Stimulated activated CD4-positive, alpha-beta T cell treated with anti-CD3 and anti-CD28 coated beads, Interleukin-1b, Interleukin-23, amount 100 ng/mL, for 24 hours (primary cell): ENCODE results near the gene EXPH5.

ENCODE experiments used
- DNase-seq, 4 experiments: peaks; one replicate each; pipeline ENCODE4 v3.0.0-alpha.2; 2020; ENCODE audit warnings: low read depth in 4 of 4, low spot score in 1 of 4

EXPH5 gene

GRCh38 chr11:108568195-108568858 lies 25.2 kb downstream of the EXPH5 start:
- no peak for DNase-seq

GRCh38 chr11:108565653-108566052 lies 27.9 kb downstream of the EXPH5 start:
- DNase-seq, result no peak

DNA sequence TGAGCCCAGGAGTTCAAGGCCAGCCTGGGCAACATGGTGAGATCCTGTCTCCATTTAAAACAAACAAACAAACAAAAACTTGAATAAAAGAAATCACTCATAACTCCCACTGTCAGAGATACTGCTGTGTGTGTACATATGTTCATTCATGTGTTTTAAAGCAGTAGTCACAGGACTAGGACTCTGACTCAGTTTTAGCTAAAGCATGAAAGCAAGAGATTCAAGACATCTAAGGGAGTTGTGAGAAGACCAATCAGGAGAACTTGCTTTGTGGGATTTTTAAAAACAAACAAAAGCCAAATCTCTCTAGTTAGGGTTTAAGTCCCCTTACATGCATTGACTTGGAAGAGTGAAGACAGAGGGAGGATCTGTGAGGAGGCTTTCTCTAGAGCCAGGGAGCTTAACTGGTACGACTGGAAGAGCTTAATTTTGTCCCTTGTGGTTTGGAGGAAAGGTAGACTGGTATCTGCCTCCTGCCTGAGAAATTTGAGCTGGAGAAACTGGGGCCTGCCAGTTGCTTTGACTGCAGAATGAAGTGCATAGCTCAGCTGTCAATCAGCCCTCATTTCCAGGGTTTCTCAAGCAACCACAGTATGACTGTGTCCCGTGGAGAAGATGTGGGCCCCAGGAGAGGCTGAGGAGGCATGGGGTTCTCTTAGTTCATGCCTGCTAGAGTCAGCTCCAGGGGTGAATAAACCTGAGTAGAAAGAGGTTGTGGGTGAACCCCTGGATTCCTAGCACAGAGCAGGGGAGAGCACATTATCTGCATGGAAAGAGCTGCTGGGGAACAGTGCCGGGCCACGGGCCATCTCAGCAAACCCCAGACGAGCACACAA lies 30.6 kb downstream of the EXPH5 start:
- DNase-seq, result no peak

- no peak for DNase-seq
These were observed 32.0 kb downstream of the EXPH5 start for GRCh38 chr11:108561535-108561991.

DNA sequence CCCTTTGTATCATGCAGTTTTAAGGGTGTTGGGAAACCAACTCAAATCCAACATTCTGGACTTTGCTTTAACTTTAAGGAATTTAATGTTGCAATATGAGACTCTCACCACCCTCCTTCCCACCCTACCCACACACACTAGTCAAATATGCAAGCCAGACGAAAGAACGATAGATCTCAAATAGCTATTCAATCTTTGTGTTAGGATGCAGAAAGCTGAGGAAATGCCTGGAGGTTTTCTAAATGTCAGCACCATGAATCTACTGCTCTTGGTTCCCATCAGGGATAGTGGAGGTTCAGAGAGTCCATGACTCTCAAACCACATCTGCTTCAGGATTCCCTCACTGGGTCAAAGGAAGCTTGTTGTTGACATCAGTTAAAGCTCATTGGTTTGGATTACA lies 33.7 kb downstream of the EXPH5 start:
- no peak for DNase-seq

DNA sequence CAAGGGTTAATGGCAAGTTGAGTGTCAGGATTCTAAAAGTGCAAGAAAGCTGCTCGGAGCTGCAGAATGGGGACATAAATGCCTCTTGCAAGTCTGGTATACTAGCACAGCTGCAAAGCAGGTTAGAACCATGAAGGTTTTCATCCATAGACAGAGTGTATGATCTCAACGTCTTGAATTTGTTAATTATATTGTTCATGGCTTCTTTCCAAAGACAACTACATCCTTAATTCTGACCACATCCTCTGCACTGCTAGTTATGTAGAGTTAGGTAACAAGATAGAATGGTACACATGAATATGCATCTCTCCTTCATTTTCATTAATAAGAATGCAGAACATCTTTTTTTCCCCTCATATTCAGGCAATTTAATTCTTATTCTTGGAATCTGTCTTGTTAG lies 34.2 kb downstream of the EXPH5 start:
- no peak for DNase-seq

DNA sequence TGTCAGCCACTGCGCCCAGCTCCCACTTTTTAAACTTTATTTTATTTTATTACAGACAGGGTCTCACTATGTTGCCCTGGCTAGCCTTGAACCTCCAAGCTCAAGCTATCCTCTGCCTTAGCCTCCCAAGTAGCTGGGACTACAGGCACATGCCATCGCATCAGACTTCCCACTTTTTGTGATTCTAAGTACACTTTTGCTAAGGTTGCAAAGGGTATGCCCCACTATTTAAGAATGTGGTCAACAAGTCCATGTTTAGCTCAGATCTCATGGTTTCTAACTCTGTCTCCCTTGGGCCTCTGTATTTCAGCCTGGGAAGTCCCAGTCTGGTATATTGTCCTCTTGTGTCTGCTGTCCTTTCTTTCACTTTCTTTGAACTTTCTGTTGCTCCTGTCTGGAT lies 35.3 kb downstream of the EXPH5 start:
- DNase-seq, result no peak

DNA sequence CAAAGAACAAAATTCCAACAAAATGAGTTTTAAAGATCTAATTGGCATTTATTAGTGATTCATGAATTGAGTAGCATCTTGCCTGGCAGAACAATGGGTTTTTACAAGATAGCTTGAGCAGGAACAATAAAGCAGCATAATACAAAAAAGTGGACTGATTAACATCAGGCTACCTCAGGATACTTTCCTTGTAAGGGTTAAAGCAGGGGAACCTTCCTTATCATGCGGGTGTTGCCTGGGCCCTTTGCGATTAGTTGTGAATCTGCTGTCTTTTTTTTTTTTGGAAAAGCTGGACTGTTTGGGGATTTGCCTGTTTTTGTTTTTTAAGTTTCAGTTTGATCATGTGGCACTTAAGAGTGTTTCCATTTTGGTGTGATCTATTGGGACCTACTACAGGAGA lies 37.5 kb downstream of the EXPH5 start:
- DNase-seq, result no peak

DNA sequence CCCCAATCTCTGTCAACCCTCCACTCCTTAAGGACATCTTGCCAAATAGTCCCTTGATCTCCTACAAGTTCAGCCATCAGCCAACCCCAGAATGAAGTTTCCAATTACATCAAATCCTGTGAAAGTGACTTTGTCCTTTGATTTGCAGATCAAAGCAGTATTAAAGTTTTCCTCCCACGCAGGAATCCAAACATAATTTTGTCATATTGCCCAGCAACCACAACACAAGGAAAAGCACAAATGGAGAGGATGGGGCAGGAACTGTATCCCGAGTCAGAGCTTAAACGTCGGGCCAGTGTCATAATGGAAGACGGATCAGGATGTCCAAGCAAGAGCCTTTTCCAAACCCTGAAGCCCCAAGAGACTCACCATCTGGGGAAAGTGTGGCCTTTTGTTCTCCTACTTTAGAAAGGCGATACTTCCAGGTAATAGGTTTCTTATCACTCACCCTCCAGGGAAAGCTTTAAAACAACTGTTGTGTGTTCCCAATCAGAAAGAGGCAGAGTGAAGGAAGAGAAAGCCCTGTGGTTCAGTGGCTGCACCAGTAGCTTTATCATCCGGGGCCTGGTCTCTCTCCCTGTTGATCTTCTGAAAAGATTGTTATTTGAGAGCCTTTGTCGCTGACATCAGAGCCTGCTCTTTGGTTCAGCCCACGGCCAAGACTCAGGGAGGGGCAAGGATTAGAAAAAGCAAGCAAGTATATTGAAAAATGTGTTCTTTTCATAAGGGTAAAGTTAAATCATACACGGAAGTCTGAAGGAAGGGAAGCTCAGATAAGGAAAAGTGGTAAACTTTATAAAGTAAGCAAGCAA lies 41.7 kb downstream of the EXPH5 start:
- no peak for DNase-seq

GRCh38 chr11:108549319-108549885 lies 44.2 kb downstream of the EXPH5 start:
- no peak for DNase-seq

DNA sequence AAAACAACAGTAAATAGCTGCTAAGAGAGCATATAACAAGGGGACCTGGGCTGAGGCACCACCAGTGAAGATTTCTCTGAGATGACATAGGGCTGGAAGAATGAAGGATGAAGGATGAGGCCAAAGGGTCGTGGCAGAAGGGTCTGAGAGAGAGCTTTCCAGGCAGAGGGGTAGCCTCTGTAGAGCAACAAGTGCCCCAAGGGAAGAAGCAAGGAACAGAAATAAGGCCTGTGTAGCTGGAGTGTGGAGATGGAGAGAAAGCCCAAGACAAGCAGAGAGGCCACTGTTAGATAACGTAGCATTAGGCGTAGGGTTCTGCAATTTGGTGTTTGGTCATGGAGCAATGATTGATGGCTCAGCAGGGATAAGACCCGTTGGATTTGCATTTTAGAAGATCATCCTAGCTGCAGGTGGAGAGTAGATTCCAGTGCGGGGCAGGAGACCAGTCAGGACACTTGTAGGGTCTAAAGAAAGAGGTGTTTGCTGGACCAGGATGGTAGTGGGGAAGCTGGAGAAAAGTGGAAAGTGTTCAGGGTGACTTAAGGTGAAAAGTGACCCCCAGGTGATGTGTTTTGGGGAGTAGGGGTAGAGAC lies 47.6 kb downstream of the EXPH5 start:
- no peak for DNase-seq

GRCh38 chr11:108543316-108543964 lies 50.1 kb downstream of the EXPH5 start:
- no peak for DNase-seq

DNA sequence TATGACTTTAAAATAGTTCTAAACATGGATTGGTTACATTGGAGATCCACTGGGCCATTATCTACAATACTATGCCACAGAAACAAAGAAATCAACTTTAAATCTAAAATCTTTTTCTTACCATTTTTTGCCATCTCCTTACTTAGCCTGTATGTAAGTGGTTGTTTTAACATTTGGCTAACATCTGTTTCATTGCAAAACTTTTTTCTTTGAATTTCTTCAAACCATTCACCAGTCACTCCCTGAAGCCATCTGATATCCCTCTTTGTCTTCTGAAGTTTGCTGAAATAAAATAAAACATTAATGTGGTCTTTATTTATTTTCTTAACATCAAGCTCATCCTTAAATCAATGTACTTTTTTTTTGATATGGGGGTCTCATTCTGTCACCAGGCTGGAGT lies 52.0 kb downstream of the EXPH5 start:
- DNase-seq, result no peak

DNA sequence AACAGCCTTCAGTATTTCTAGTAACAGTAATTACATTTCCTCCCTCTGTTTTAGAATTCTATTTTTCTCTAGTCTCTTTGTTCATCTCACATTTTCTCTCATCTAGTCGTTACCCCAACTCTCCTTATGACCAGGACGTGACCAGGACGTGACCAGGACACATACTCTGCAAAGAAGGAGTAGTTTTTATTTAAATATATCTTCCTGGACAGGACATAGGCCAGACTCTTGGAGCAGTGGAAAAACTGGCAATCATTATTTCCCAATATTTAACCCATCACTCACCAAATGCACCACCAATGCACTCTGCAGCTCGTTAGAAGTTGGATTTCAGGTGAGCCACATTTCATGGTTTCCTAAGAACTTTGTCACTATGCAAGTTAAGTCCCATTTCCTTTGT lies 55.1 kb downstream of the EXPH5 start:
- DNase-seq, result no peak

DNA sequence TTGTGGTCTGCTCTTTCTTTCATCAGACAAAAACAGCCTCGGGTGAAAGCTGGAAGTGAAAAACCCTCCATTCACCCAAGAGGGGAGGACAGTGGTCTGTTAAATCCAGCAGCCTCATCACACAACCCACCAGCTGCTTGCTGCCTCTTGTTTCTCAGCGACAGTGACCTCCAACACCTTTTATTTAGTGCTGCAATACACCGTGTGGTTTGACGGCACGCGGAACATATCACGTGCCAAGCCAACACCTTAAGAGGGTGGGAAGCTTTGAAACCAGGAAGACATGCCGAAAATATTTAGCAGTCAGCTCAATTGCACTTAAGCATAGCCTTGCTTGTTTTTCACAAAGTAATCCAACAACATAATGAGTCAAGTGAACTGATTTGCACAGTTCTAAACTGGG lies 55.5 kb downstream of the EXPH5 start:
- no peak for DNase-seq

- no peak for DNase-seq
These were observed 56.8 kb downstream of the EXPH5 start for GRCh38 chr11:108536783-108537182.

GRCh38 chr11:108535384-108535955 lies 58.1 kb downstream of the EXPH5 start:
- DNase-seq, result no peak

DNA sequence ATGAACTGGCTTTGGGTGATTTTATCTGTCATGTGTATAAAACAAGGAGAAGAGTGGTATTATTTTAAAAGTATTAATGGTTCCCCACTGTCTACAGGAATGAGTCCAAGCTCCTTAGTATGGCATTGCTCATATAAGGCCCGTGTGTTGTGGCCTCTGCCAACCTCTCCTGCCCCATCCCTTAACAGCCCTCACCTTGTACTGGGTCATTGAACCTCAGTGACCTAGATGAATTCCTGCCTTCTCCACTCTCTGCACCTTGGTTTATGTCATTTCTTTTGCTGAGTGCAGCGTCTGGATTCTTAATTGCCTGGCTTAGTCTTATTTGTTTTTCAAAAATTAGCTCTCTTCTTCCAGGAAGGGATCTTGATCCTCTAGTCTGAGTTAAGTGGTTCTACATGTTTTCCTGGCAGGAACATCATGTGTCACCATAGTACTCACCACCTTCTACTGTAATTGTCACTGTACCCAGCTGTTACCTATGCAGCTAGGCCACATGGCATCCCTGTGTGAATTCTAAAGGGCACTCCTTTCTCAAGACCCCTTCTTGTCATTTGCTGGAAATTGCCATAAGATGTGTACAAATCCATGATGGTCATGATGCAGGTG lies 59.2 kb downstream of the EXPH5 start:
- no peak for DNase-seq

GRCh38 chr11:108530426-108530825 lies 63.1 kb downstream of the EXPH5 start:
- no peak for DNase-seq

DNA sequence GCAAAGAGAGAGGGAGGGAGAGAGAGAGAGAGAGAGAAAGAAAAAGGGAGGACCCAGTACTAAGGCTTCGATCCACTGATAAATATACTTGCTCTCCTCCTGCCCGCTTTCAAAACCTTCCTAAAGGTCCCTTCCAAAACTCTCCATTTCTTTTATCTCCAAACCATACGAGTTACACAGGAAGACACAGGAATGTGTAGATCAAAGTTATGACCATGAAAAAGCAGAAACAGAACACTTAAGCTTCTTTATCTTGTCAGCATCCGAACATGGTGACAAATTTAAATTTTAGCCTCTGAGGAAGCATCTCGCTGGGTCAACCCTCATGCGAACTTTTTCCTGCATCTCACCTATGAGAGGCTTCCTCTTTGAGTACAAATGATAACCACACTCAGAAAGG lies 66.2 kb downstream of the EXPH5 start:
- DNase-seq, result no peak
